BLaER1 (cell line): Measurements from ENCODE around the gene ABCC4.
"Not testable (repeated sequence)": the region's sequence is repeated elsewhere in the genome, so short reads cannot be mapped to it uniquely, and the experiment has no call there.

ENCODE experiments used
- H3K27ac ChIP-seq: shearing (Covaris generic); formaldehyde crosslinking; 2 replicates; pipeline ENCODE4 v1.8.1; 2022
- H3K27me3 ChIP-seq: shearing (Covaris generic); formaldehyde crosslinking; 2 replicates; pipeline ENCODE4 v1.8.1; 2022
- H3K36me3 ChIP-seq: shearing (Covaris generic); formaldehyde crosslinking; 2 replicates; pipeline ENCODE4 v1.8.1; 2022
- H3K4me1 ChIP-seq: shearing (Covaris generic); formaldehyde crosslinking; 2 replicates; pipeline ENCODE4 v1.8.1; 2022
- H3K4me2 ChIP-seq: shearing (Covaris generic); formaldehyde crosslinking; 2 replicates; pipeline ENCODE4 v1.8.1; 2022
- H3K4me3 ChIP-seq: shearing (Covaris generic); formaldehyde crosslinking; 2 replicates; pipeline ENCODE4 v1.8.1; 2022
- H3K9ac ChIP-seq: shearing (Covaris generic); formaldehyde crosslinking; 2 replicates; pipeline ENCODE4 v1.8.1; 2022
- H3K9me3 ChIP-seq: shearing (Covaris generic); formaldehyde crosslinking; 2 replicates; pipeline ENCODE4 v1.8.1; 2022
- H4K20me1 ChIP-seq: shearing (Covaris generic); formaldehyde crosslinking; 2 replicates; pipeline ENCODE4 v1.8.1; 2022
- Cebpa-rat ChIP-seq: shearing (Covaris generic); IDR thresholded peaks from 2 replicates; pipeline ENCODE4 v1.8.1; 2022

Gene ABCC4

DNA sequence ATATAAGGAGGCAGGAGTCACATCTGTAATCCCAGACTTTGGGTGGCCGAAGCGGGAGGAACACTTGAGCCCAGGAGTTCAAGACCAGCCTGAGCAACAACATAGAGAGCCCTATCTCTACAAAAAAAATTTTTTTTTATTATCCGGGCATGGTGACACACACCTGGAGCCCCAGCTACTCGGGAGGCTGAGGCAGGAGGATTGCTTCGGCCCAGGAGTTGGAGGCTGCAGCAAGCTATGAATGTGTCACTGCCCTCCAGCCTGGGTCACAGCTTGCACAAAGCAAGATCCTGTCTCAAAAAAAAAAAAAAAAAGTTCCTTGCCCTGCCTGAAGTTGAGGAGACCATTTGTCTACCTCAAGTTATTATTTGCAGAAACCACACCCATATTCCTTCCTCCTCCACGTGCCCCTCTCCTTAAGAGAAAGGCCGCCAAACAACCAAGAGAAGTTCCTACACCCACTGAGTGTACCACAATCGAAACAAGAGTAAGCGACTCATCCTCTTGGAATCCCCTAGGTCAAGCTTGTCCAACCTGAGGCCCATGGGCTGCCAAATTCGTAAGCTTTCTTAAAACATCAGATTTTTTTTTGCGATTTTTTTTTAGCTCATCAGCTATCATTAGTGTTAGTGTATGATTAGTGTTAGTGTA lies 2.2 kb downstream of the ABCC4 start:
- H3K27me3 ChIP-seq, result no peaks in the 10 kb centered on the region
- H3K4me2 ChIP-seq, result no peak overlapping the region
- H3K9ac ChIP-seq, result no peak overlapping the region
- peaks cover 20% of the 10 kb centered on the region for H3K4me1 ChIP-seq
- no peaks in the 10 kb centered on the region for H3K9me3 ChIP-seq
- no peak overlapping the region for H3K27ac ChIP-seq
- TF ChIP-seq Cebpa-rat, result no peak
- no peak overlapping the region for H3K4me3 ChIP-seq
- H4K20me1 ChIP-seq, result peaks cover 33% of the 10 kb centered on the region
- H3K36me3 ChIP-seq, result peaks cover 10% of the 10 kb centered on the region; the same call in 1 of the 2 replicates

DNA sequence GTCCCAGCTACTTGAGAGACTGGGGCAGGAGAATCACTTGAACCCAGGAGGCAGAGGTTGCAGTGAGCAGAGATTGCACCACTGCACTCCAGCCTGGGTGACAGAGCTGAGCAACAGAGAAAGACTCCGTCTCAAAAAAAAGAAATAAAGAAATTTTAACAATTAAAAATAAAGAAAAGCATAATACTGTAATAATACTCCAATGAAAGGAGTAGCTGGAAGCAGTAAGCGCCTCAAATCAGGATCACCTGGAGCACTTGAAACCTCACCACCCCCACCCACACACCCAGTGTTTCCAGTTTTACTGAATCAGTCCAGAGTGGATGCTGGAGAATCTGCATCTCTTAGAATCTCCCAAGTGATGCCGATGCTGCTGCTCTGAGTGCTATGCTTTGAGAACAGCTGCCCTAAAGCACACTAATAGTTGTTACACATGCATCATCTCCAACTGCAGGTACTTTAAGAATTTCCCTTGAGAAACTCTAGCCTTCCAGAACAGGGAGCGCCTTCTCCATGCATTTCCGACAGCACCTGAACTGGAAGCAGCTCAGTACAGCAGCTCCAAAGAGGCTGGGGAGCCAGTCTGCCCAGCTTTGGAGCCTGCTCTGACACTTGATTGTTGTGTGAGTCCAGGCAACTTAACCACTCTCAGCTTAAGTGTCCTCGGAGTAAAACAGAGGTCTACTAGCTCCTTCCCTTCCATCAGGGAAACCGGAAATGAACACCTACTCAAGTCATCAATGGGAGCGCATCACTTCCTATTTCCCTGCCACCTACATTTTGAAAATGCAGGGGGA lies 2.9 kb downstream of the ABCC4 start:
- no peak for TF ChIP-seq Cebpa-rat
- Histone ChIP-seq H3K36me3 (peaks cover 16% of the 10 kb centered on the region; the same call in 1 of the 2 replicates), H3K27ac (no peak overlapping the region), H3K4me3 (no peak overlapping the region), H3K4me2 (no peak overlapping the region), H4K20me1 (peaks cover 37% of the 10 kb centered on the region), H3K4me1 (peaks cover 20% of the 10 kb centered on the region), H3K9me3 (no peaks in the 10 kb centered on the region), H3K9ac (no peak overlapping the region), H3K27me3 (no peaks in the 10 kb centered on the region)

DNA sequence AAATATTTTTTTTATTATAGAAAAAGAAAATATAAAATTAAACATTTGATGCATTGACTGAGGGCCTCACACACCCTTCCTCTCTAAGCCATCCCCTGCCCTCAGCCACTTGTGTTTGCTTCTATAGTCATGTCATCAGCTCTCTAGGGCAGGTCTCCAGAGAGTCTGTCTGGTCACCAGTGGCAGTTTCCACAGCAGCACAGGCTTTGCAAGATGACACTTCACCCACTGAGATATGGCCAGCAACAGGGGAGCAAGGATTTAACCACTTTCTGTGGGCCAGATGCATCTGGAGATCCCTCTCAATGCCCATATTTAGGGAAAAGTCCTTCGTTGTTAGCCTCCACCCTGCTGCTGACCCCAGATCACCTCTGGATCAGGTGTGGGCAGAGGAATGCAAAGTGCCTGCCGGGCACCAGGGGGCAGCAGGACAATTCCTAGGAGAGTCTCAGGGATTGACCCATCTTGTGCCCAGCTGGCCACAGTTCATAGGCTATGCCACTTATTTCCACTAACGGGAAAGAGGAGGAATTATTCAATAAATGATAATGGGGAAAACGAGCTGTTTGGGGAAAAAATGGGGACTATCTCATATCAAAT lies 4.8 kb downstream of the ABCC4 start:
- H3K4me1 ChIP-seq, result peaks cover 13% of the 10 kb centered on the region
- peaks cover 34% of the 10 kb centered on the region for H3K36me3 ChIP-seq
- no peaks in the 10 kb centered on the region for H3K27me3 ChIP-seq
- no peak overlapping the region for H3K4me2 ChIP-seq
- H4K20me1 ChIP-seq, result peaks cover 37% of the 10 kb centered on the region
- no peak overlapping the region for H3K27ac ChIP-seq
- no peak overlapping the region for H3K9ac ChIP-seq
- no peak for TF ChIP-seq Cebpa-rat
- no peak overlapping the region for H3K4me3 ChIP-seq
- peaks cover 13% of the 10 kb centered on the region; the same call in 1 of the 2 replicates for H3K9me3 ChIP-seq

DNA sequence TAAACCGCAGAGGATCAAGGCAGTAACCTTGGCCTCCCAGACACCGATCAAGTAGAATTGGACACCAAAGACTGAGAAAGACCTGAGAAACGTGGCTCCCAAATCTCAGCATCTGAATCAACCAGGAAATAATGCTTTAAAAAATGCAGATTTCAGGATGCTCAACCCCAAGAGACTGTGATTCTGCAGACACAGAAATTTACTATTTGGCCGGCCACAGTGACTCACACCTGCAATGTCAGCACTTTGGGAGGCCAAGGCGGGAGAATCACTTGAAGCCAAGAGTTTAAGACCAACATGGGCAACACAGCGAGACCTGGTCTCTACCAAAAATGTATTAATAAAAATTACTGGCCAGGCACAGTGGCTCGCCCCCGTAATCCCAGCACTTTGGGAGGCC lies 6.2 kb downstream of the ABCC4 start:
- no peak overlapping the region for H3K27ac ChIP-seq
- H3K9ac ChIP-seq, result no peak overlapping the region
- no peaks in the 10 kb centered on the region for H3K27me3 ChIP-seq
- no peak overlapping the region for H3K4me3 ChIP-seq
- H3K4me2 ChIP-seq, result no peak overlapping the region
- peaks cover 17% of the 10 kb centered on the region; the same call in 1 of the 2 replicates for H3K9me3 ChIP-seq
- peaks cover 37% of the 10 kb centered on the region for H4K20me1 ChIP-seq
- peaks cover 7% of the 10 kb centered on the region for H3K4me1 ChIP-seq
- TF ChIP-seq Cebpa-rat, result no peak
- peaks cover 34% of the 10 kb centered on the region for H3K36me3 ChIP-seq

DNA sequence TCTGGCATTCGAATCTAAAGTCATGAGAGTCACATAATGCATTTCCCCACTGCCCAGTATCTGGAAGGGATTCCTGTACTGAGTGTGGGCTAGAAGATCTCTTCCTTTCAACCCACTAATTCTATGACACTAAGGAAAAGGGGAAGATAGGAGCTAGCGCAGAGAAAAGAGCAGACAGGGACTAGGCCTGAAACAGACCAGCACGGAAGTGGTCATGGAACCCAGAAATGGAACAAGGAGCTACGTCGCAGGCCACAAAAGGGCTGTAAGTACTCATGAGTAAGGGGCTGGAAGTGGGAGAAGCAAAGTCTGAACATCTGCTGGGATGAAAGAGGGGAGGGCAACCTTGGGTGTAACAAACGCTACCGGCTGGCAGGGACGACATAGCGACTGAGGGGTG lies 8.6 kb downstream of the ABCC4 start:
- Histone ChIP-seq H3K27me3 (no peaks in the 10 kb centered on the region), H3K4me1 (no peaks in the 10 kb centered on the region), H4K20me1 (peaks cover 30% of the 10 kb centered on the region), H3K27ac (no peak overlapping the region), H3K9ac (no peak overlapping the region), H3K36me3 (peaks cover 38% of the 10 kb centered on the region), H3K4me2 (no peak overlapping the region), H3K9me3 (peaks cover 17% of the 10 kb centered on the region; the same call in 1 of the 2 replicates), H3K4me3 (no peak overlapping the region)
- TF ChIP-seq Cebpa-rat, result no peak

DNA sequence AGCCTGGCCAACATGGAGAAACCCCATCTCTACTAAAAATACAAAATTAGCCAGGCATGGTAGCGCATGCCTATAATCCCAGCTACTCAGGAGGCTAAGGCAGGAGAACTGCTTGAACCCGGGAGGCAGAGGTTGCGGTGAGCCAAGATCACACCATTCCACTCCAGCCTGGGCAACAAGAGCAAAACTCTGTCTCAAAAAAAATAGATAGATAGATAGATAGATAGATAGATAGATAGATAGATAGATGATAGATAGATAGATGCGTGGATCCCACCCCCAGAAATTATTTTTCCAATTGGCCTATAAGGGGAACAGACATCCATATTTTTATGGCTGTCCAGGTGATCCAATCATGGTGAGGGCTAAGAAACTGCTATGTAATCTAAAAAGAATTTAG lies 11.3 kb downstream of the ABCC4 start:
- peaks cover 20% of the 10 kb centered on the region for H4K20me1 ChIP-seq

DNA sequence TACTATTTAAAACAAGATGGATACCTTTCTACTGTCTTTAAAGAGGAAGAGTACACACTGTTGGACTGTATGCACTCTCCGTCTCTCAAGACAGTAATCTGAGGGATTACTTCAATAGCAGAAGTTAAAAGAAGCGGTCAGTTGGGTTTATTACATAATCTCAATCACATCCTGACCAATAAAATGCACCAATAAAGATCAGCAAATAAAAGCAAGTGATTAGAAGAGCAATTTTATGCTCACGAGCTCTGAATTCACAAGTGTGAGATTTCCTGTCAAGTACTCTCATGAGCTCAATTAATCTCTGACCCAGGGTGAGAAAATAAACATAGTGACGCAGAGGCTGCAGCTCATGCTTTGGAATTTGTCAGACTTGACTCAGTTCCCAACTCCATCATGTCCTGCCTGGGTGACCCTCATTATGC lies 12.2 kb downstream of the ABCC4 start:
- TF ChIP-seq Cebpa-rat, result no peak
- Histone ChIP-seq H3K36me3 (peaks cover 27% of the 10 kb centered on the region), H3K27ac (no peak overlapping the region), H3K27me3 (no peaks in the 10 kb centered on the region), H3K4me2 (no peak overlapping the region), H3K4me3 (no peak overlapping the region), H3K4me1 (peaks cover 12% of the 10 kb centered on the region), H4K20me1 (peaks cover 11% of the 10 kb centered on the region), H3K9me3 (peaks cover 17% of the 10 kb centered on the region; the same call in 1 of the 2 replicates), H3K9ac (no peak overlapping the region)

More for the DNA sequence above, 11.3 kb downstream of the ABCC4 start:
- H3K27me3 ChIP-seq, H3K4me3 ChIP-seq, H3K27ac ChIP-seq, H3K4me2 ChIP-seq, H3K9ac ChIP-seq: not testable (repeated sequence)
- Histone ChIP-seq H3K9me3 (peaks cover 17% of the 10 kb centered on the region; the same call in 1 of the 2 replicates), H3K4me1 (peaks cover 12% of the 10 kb centered on the region), H3K36me3 (peaks cover 36% of the 10 kb centered on the region)

DNA sequence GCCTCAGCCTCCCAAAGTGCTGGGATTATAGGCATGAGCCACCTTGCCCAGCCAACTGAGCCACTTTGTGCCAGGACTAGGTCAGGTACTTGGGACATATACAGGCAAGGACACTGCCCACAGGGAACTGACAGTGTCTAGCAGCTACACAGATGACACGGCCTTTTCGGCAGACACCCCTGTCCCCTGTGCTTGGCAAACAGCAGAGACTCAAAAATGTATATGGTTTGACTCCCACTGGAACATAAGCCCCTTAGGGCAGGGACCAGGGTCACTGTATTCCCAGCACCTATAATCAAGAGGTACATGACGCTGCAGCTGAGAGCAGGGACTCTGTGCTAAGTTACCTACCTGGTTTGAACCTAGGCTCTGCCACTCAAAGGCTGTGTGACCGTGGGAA lies 16.8 kb downstream of the ABCC4 start:
- Histone ChIP-seq H3K27me3 (no peaks in the 10 kb centered on the region), H3K4me2 (no peak overlapping the region), H3K36me3 (0 out of 2 replicates have a peak, but pooled peaks cover 4% of the 10 kb centered on the region), H3K27ac (no peak overlapping the region), H3K4me1 (peaks cover 53% of the 10 kb centered on the region), H4K20me1 (peaks cover 7% of the 10 kb centered on the region), H3K9ac (no peak overlapping the region), H3K9me3 (no peaks in the 10 kb centered on the region), H3K4me3 (no peak overlapping the region)
- no peak for TF ChIP-seq Cebpa-rat

DNA sequence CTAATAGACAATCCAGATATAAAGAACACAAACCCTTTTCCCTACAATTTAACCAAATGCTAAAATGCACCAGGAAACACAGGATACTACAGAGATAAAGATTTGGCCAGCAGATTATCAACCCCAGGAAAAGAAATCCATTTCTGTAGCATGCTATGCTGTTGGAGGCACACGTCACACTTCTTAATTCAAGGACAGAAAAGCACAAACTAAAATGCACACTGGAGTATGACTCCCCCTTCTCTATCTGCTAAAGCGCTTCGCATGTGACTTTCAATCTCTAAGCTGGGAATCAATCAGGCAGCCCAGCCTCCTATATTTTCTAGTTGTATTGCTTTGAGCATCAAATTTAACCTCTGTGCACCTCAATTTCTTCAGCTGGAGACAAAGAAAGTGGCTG lies 22.2 kb downstream of the ABCC4 start:
- no peak for TF ChIP-seq Cebpa-rat
- H3K27me3 ChIP-seq, result no peaks in the 10 kb centered on the region
- peaks cover 16% of the 10 kb centered on the region; the same call in 1 of the 2 replicates for H4K20me1 ChIP-seq
- no peak overlapping the region for H3K4me3 ChIP-seq
- H3K4me1 ChIP-seq, result peaks cover 67% of the 10 kb centered on the region
- H3K4me2 ChIP-seq, result peak overlapping the region; percentile 26; the same call in 1 of the 2 replicates
- no peak overlapping the region for H3K9ac ChIP-seq
- H3K9me3 ChIP-seq, result peaks cover 4% of the 10 kb centered on the region
- 0 out of 2 replicates have a peak, but pooled peaks cover 4% of the 10 kb centered on the region for H3K36me3 ChIP-seq
- peak overlapping the region; percentile 26; the same call in 1 of the 2 replicates for H3K27ac ChIP-seq
